ENCODE data around the gene CDSN.

DNA sequence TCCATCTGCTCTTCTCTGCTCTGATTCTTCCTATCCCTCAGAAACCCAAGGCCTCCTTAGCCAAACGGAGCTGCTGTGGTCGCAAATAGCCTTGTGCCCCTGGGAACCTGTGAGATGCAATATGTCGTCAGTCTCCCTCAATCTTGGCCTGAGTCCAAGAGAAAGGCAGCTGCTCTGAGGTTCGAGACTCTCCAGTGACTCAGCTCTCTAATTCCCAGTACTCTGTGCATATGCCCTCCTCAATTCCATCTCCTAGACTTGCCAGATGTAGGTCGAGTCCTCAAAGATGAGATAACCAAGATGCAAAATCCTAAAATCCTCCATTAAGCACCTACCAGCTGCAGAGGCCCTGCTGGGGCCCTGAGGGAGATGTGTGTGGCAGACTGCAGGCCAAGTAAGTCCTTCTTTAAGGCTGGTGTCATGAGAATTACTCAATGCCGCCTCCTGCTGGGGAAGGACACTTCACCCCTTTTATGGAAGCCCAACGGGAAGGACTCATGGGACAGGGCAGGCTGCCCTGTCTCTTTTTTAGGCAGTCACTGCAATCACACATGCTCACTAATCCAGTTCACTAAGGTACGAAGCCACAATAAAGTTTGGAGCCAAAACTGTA, 36.4 kb downstream of the CDSN start:
- TF ChIP-seq POLR2AphosphoS2 (conservative IDR thresholded peaks at IDR 0.05; ENCODE audit: low read length) (no peak), KDM5A (IDR thresholded peaks at IDR 0.05) (no peak), ZFP36 (IDR thresholded peaks at IDR 0.05; ENCODE audit: borderline replicate concordance, partially characterized antibody) (no peak), RAD21 (conservative IDR thresholded peaks at IDR 0.05 in 1 of 2, IDR thresholded peaks at IDR 0.05 in 1 of 2) (0 out of 5 replicates have a peak, but pooled peaks of 1 of the 2 experiments have one; percentile 9), POLR2A (IDR thresholded peaks at IDR 0.05; ENCODE audit: low read length) (no peak), MYC (IDR thresholded peaks at IDR 0.05; ENCODE audit: borderline replicate concordance, low read length) (no peak), EP300 (IDR thresholded peaks at IDR 0.05) (no peak)
- TF ChIP-seq, protein P1, sequence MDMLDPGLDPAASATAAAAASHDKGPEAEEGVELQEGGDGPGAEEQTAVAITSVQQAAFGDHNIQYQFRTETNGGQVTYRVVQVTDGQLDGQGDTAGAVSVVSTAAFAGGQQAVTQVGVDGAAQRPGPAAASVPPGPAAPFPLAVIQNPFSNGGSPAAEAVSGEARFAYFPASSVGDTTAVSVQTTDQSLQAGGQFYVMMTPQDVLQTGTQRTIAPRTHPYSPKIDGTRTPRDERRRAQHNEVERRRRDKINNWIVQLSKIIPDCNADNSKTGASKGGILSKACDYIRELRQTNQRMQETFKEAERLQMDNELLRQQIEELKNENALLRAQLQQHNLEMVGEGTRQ (IDR thresholded peaks at IDR 0.05): no peak
- TF ChIP-seq, protein P2, sequence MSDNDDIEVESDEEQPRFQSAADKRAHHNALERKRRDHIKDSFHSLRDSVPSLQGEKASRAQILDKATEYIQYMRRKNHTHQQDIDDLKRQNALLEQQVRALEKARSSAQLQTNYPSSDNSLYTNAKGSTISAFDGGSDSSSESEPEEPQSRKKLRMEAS (IDR thresholded peaks at IDR 0.05): no peak
- TF ChIP-seq, protein P3, sequence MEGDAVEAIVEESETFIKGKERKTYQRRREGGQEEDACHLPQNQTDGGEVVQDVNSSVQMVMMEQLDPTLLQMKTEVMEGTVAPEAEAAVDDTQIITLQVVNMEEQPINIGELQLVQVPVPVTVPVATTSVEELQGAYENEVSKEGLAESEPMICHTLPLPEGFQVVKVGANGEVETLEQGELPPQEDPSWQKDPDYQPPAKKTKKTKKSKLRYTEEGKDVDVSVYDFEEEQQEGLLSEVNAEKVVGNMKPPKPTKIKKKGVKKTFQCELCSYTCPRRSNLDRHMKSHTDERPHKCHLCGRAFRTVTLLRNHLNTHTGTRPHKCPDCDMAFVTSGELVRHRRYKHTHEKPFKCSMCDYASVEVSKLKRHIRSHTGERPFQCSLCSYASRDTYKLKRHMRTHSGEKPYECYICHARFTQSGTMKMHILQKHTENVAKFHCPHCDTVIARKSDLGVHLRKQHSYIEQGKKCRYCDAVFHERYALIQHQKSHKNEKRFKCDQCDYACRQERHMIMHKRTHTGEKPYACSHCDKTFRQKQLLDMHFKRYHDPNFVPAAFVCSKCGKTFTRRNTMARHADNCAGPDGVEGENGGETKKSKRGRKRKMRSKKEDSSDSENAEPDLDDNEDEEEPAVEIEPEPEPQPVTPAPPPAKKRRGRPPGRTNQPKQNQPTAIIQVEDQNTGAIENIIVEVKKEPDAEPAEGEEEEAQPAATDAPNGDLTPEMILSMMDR (IDR thresholded peaks at IDR 0.05): 0 out of 3 replicates have a peak, but pooled peaks have one; percentile 34

Measured in A549 (cell line).